PC-3 (cell line): Measurements from ENCODE around the gene CDC45. TPM values are rescaled to one million over a fixed set of nuclear protein-coding genes. Genes with fewer than 3 reads are reported as not detected.

Experiments used
- ATAC-seq: fragments of 200-7000 bp; cut with Tn5 transposase; 2 replicates; pipeline ENCODE4 v1.9.1; 2020; ENCODE audit warnings: mild to moderate bottlenecking, moderate library complexity
- BruUV-seq: library from RNA; stranded (reverse); fragments of 400-500 nt; replicated peaks from 2 replicates; lab custom pipeline; 2021; lab: Mats Ljungman, UMichigan
- CTCF ChIA-PET: fragments of 300-600 bp; sonication (Branson Sonifier 250); formaldehyde crosslinking; loops from one replicate; lab custom pipeline; 2022; ENCODE audit warnings: antibody characterized with exemption; lab: Charles Lee
- POLR2A ChIA-PET: fragments of 300-600 bp; sonication (Branson Sonifier 250); formaldehyde crosslinking; loops from one replicate; lab custom pipeline; 2022; ENCODE audit warnings: antibody characterized with exemption; ENCODE audit not compliant: unreplicated experiment; lab: Charles Lee
- DNase-seq: peaks from one replicate; pipeline ENCODE4 v3.0.0-alpha.2; 2015
- H2AFZ ChIP-seq: fragments of 300-600 bp; sonication (generic); 2 replicates; pipeline ENCODE4 v1.6.0; 2016; ENCODE audit warnings: antibody characterized with exemption, low read length
- H3F3A ChIP-seq: fragments of 300-600 bp; sonication (generic); one replicate; pipeline ENCODE4 v1.6.0; 2017; ENCODE audit warnings: antibody characterized with exemption, low read length, control low read depth, mild to moderate bottlenecking; ENCODE audit not compliant: unreplicated experiment
- H3K27ac ChIP-seq: fragments of 300-600 bp; sonication (generic); 2 replicates; pipeline ENCODE4 v1.5.1; 2016; ENCODE audit warnings: mild to moderate bottlenecking, low read length
- H3K27me3 ChIP-seq: fragments of 300-600 bp; sonication (generic); 2 replicates; pipeline ENCODE4 v1.6.1; 2016; ENCODE audit warnings: low read length, mixed read lengths
- H3K36me3 ChIP-seq: fragments of 300-600 bp; sonication (generic); 2 replicates; pipeline ENCODE4 v1.6.1; 2016; ENCODE audit warnings: low read depth, mixed run types, low read length, mixed read lengths
- H3K4me1 ChIP-seq: fragments of 300-600 bp; sonication (generic); 2 replicates; pipeline ENCODE4 v1.5.1; 2016; ENCODE audit warnings: low read length; ENCODE audit not compliant: insufficient read depth
- H3K4me2 ChIP-seq: fragments of 300-600 bp; sonication (generic); 2 replicates; pipeline ENCODE4 v1.6.0; 2016; ENCODE audit warnings: low read length
- H3K4me3 ChIP-seq: fragments of 300-600 bp; sonication (generic); 2 replicates; pipeline ENCODE4 v1.5.1; 2016; ENCODE audit warnings: mild to moderate bottlenecking, low read length, mixed read lengths
- H3K79me2 ChIP-seq: fragments of 300-600 bp; sonication (generic); 2 replicates; pipeline ENCODE4 v1.6.1; 2017; ENCODE audit warnings: low read length, mixed read lengths
- H3K9ac ChIP-seq: fragments of 300-600 bp; sonication (generic); 2 replicates; pipeline ENCODE4 v1.6.0; 2016; ENCODE audit warnings: mild to moderate bottlenecking, low read length
- H3K9me2 ChIP-seq: fragments of 300-600 bp; sonication (generic); replicated peaks from 2 replicates; pipeline ENCODE4 v1.6.1; 2016; ENCODE audit warnings: mixed run types, low read length, mixed read lengths
- H3K9me3 ChIP-seq: fragments of 300-600 bp; sonication (generic); 2 replicates; pipeline ENCODE4 v1.6.1; 2016; ENCODE audit warnings: low read length, mixed read lengths
- H4K20me1 ChIP-seq: fragments of 300-600 bp; sonication (generic); 2 replicates; pipeline ENCODE4 v1.6.1; 2016; ENCODE audit warnings: low read length, mixed read lengths
- CTCF ChIP-seq: fragments of 300-600 bp; sonication (generic); conservative IDR thresholded peaks from 2 replicates; pipeline ENCODE4 v1.5.1; 2017; ENCODE audit warnings: antibody characterized with exemption, low read depth, mild to moderate bottlenecking, low read length
- EZH2 ChIP-seq: fragments of 300-600 bp; sonication (generic); IDR thresholded peaks from one replicate; pipeline ENCODE4 v1.6.1; 2017; ENCODE audit warnings: antibody characterized with exemption, mild to moderate bottlenecking, low read length; ENCODE audit not compliant: unreplicated experiment
- EZH2phosphoT487 ChIP-seq: fragments of 300-600 bp; sonication (generic); IDR thresholded peaks from 2 replicates; pipeline ENCODE4 v1.6.1; 2018; ENCODE audit warnings: mild to moderate bottlenecking, antibody characterized with exemption, low read length, borderline replicate concordance
- intact Hi-C: fragments of 100-400 bp; cut with micrococcal nuclease; formaldehyde crosslinking; loops from 2 replicates; pipeline ENCODE4 v1.9.0; 2023
- total RNA-seq: library from RNA; depleted of rRNA; stranded (reverse); fragments of >200 nt; gene quantifications from 2 replicates; pipeline ENCODE4 v1.2.3, GENCODE V29; 2014

The CDC45 gene
- total RNA-seq, 1 experiment from 2014 or later, result 70.9 TPM

- no TSS peak for BruUV-seq
- Histone ChIP-seq H2AFZ (no peak overlapping the region), H3F3A (no peaks in the 10 kb centered on the region), H4K20me1 (no peaks in the 10 kb centered on the region), H3K4me2 (no peak overlapping the region), H3K79me2 (peaks cover 16% of the 10 kb centered on the region), H3K36me3 (peaks cover 20% of the 10 kb centered on the region; the same call in 1 of the 2 replicates), H3K27ac (no peak overlapping the region), H3K4me3 (no peak overlapping the region), H3K9me3 (no peaks in the 10 kb centered on the region), H3K27me3 (no peaks in the 10 kb centered on the region), H3K4me1 (peaks cover 12% of the 10 kb centered on the region), H3K9me2 (no peaks in the 10 kb centered on the region), H3K9ac (no peak overlapping the region)
- ATAC-seq, result no peak
- ChIA-PET CTCF (no interaction called here), POLR2A (no interaction called here)
- intact Hi-C loops, result no loop called here
- TF ChIP-seq EZH2phosphoT487, result no peak
- TF ChIP-seq EZH2, result no peak
- no peak for DNase-seq
Measured at GRCh38 chr22:19450363-19451175, 29.2 kb upstream of the CDC45 start.

GRCh38 chr22:19451570-19451969 is 28.1 kb upstream of the CDC45 start:
- H3K27me3 ChIP-seq, result no peaks in the 10 kb centered on the region
- BruUV-seq, result no TSS peak
- ChIA-PET POLR2A (no interaction called here), CTCF (no interaction called here)
- intact Hi-C loops, result no loop called here
- no peak overlapping the region for H3K9ac ChIP-seq
- H2AFZ ChIP-seq, result no peak overlapping the region
- DNase-seq, result no peak
- H4K20me1 ChIP-seq, result no peaks in the 10 kb centered on the region
- H3K9me3 ChIP-seq, result no peaks in the 10 kb centered on the region
- H3K27ac ChIP-seq, result no peak overlapping the region
- H3K4me3 ChIP-seq, result no peak overlapping the region
- peaks cover 25% of the 10 kb centered on the region; the same call in 1 of the 2 replicates for H3K36me3 ChIP-seq
- peaks cover 7% of the 10 kb centered on the region; the same call in 1 of the 2 replicates for H3K4me1 ChIP-seq
- H3K4me2 ChIP-seq, result no peak overlapping the region
- no peak for TF ChIP-seq EZH2
- TF ChIP-seq CTCF, result no peak
- TF ChIP-seq EZH2phosphoT487, result no peak
- H3K79me2 ChIP-seq, result peaks cover 6% of the 10 kb centered on the region
- no peaks in the 10 kb centered on the region for H3K9me2 ChIP-seq
- no peak for ATAC-seq
- H3F3A ChIP-seq, result no peaks in the 10 kb centered on the region

- intact Hi-C loops, result no loop called here
- TF ChIP-seq CTCF (no peak), EZH2phosphoT487 (no peak), EZH2 (no peak)
- Histone ChIP-seq H3K4me2 (no peak overlapping the region), H3K36me3 (peaks cover 32% of the 10 kb centered on the region; the same call in 1 of the 2 replicates), H3K9me2 (no peaks in the 10 kb centered on the region), H3K9me3 (no peaks in the 10 kb centered on the region), H3K4me1 (no peaks in the 10 kb centered on the region), H4K20me1 (no peaks in the 10 kb centered on the region), H3F3A (no peaks in the 10 kb centered on the region), H3K9ac (no peak overlapping the region), H3K27me3 (no peaks in the 10 kb centered on the region), H3K4me3 (no peak overlapping the region), H3K27ac (no peak overlapping the region), H2AFZ (no peak overlapping the region), H3K79me2 (no peaks in the 10 kb centered on the region)
- POLR2A ChIA-PET, result interaction anchor here (0.6 kb wide), 1 partner anchor 121 kb away, joined by 4 read pairs; no protein-coding TSS in a partner anchor
- CTCF ChIA-PET, result no interaction called here
- BruUV-seq, result no TSS peak
- no peak for DNase-seq
- no peak for ATAC-seq
Measured at GRCh38 chr22:19453718-19454117, 26.0 kb upstream of the CDC45 start.
